Activated T-helper 17 cell treated with anti-CD3 and anti-CD28 coated beads, Interleukin-2, amount 50 U/mL, for 72 hours (primary cell): ENCODE measurements around the gene CFAP46. TPM values are rescaled to one million over a fixed set of nuclear protein-coding genes. Genes with fewer than 3 reads are reported as not detected.
"Not testable (repeated sequence)": the region's sequence is repeated elsewhere in the genome, so short reads cannot be mapped to it uniquely, and the experiment has no call there.

Experiments
- ATAC-seq: fragments of 150-1000 bp; cut with Tn5 transposase; replicated peaks from 2 replicates; pipeline ENCODE4 v1.10.0; 2021; ENCODE audit warnings: mild to moderate bottlenecking, moderate library complexity
- H3K27ac Mint-ChIP-seq: one replicate; pipeline ENCODE4 v1.8.0; 2022; ENCODE audit warnings: mixed read lengths
- H3K27me3 Mint-ChIP-seq: one replicate; pipeline ENCODE4 v1.8.0; 2022; ENCODE audit warnings: mixed read lengths
- H3K36me3 Mint-ChIP-seq: one replicate; pipeline ENCODE4 v1.8.0; 2022; ENCODE audit warnings: low read depth, mild to moderate bottlenecking, mixed read lengths
- H3K4me1 Mint-ChIP-seq: one replicate; pipeline ENCODE4 v1.8.0; 2022; ENCODE audit warnings: mixed read lengths
- H3K4me3 Mint-ChIP-seq: one replicate; pipeline ENCODE4 v1.8.0; 2022; ENCODE audit warnings: mild to moderate bottlenecking, mixed read lengths
- H3K9me3 Mint-ChIP-seq: one replicate; pipeline ENCODE4 v1.8.0; 2022; ENCODE audit warnings: mixed read lengths
- total RNA-seq, 2 donors: library from RNA; stranded (reverse); gene quantifications; one replicate each; pipeline ENCODE4 v1.2.3, GENCODE V29; 2022

Gene CFAP46
- total RNA-seq, 2 donors from 2014 or later, result not detected

DNA sequence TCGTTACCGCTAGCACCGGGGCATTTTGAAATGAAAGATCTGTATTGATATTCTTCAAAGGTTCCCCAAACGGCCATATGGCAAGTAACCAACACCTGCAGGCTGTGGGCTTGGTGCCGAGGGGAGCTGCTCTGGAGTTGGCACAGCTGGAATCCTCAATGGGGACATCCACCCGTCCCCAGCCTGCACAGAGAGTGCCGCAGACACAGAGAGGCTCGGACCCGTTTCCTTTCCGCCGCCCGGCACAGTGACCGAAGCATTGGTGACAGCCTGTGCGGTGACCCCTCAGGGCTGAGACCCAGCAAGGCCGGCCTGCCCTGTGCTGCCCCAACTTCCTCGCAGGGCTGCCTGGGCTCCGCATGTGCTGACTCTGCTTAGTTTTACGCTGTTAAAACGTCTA lies 4.5 kb downstream of the CFAP46 start:
- H3K9me3 Mint-ChIP-seq, result no peaks in the 10 kb centered on the region
- H3K27me3 Mint-ChIP-seq, result peaks cover 23% of the 10 kb centered on the region
- H3K36me3 Mint-ChIP-seq, result no peaks in the 10 kb centered on the region
- ATAC-seq, result no peak
- H3K27ac Mint-ChIP-seq, result no peak overlapping the region
- peaks cover 3% of the 10 kb centered on the region for H3K4me1 Mint-ChIP-seq
- H3K4me3 Mint-ChIP-seq, result no peak overlapping the region

DNA sequence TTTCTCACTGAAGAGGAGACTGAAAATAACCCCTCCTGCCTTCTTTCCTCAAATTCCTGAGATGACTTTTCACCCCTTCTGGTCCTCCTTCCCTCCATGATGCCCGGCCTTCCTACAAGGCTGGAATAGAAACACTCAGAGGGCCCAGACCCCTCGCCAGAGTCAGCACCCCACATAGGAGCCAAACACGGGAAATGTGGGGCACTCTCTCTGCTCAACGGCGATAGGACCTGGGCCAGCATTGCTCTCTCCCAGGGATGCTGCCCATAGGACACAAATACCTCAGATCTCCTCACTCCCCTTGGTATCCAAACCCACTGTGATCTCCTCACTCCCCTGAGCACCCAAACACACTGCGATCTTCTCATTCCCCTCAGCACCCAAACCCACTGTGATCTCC lies 7.4 kb downstream of the CFAP46 start:
- no peak overlapping the region for H3K27ac Mint-ChIP-seq
- no peak overlapping the region for H3K4me3 Mint-ChIP-seq
- peaks cover 11% of the 10 kb centered on the region for H3K27me3 Mint-ChIP-seq
- no peak for ATAC-seq
- no peaks in the 10 kb centered on the region for H3K36me3 Mint-ChIP-seq
- H3K9me3 Mint-ChIP-seq, result peaks cover 3% of the 10 kb centered on the region
- peaks cover 12% of the 10 kb centered on the region for H3K4me1 Mint-ChIP-seq

DNA sequence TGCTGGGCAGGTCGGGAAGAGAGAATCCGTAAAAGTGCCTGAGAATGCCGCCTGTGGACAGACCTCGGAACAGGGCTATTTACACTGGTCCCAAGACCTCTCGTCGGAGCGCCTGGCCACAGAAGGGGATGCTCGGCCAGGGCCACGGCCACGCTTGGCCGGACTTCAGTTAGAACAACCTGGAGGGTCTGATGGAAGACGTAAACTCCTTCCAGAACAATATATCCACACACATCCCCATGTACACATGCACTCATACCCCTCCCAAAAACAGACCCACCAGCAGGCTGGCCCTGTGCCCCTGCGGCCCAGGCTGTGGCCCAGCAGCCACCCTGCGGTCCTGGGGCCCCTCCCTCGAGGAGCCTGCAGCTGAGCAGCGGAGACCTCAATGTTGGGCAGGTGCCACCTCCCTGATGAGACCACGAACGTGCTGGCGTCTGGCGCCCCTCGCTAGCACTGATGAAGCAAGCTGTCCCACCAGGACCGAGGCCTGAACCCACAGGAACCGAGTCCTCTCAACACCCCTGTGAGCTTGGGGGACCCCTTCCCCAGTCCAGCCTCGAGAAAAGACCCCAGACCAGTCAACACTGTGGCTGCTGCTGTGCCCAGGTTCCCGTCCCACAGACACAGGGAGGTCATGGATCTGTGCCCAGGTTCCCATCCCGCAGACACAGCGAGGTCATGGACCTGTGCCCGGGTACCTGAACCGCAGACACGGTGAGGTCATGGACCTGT lies 8.9 kb downstream of the CFAP46 start:
- Mint-ChIP-seq H3K4me3 (no peak overlapping the region), H3K4me1 (peaks cover 12% of the 10 kb centered on the region), H3K27ac (no peak overlapping the region)

DNA sequence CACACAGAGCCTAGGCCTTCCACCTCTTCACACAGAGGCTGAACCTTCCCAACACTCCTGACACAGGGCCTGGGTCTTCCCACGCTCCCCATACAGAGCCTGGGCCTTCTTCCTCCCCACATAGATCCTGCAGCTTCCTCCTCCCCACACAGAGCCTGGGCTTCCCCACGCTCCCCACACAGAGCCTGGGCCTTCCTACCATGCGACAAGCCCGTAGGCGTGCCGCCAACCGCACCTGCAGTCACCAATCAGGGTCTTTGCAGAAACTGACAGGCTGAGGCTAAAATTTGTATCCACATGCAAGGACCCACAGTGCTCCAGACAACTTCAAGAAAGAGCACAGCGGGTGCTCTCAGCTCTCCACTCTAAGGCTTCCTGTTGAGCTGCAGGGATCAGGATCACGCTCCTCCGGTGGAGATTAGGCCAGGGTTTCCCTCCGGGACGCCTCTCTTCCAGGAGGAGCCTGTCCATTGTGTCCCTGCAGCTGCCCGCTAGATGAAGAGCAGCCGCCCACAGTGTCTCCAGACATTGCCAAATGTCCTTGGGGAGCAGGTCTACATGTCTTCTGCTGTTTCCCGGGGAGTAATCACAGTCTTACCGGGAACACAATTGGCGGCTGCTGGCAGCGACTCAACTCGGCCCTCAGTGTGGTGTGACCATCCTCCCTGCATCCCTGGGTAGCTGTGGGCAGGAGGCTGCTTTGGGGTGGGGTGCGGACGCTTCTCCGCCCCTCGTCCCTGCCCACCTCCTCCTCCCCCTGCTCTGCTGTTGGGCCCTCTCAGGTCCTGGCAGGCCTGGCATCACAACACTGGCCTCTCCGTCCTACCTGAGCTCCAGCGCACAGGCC lies 9.7 kb downstream of the CFAP46 start:
- Mint-ChIP-seq H3K27ac (peak overlapping the region; percentile 84), H3K27me3 (no peaks in the 10 kb centered on the region), H3K4me1 (peaks cover 12% of the 10 kb centered on the region), H3K4me3 (peak overlapping the region; percentile 58), H3K36me3 (no peaks in the 10 kb centered on the region), H3K9me3 (peaks cover 3% of the 10 kb centered on the region)
- ATAC-seq, result peak; percentile 29

More for the DNA sequence above, 8.9 kb downstream of the CFAP46 start:
- ATAC-seq, result no peak
- H3K9me3 Mint-ChIP-seq, result peaks cover 3% of the 10 kb centered on the region
- H3K36me3 Mint-ChIP-seq, result no peaks in the 10 kb centered on the region
- no peaks in the 10 kb centered on the region for H3K27me3 Mint-ChIP-seq

DNA sequence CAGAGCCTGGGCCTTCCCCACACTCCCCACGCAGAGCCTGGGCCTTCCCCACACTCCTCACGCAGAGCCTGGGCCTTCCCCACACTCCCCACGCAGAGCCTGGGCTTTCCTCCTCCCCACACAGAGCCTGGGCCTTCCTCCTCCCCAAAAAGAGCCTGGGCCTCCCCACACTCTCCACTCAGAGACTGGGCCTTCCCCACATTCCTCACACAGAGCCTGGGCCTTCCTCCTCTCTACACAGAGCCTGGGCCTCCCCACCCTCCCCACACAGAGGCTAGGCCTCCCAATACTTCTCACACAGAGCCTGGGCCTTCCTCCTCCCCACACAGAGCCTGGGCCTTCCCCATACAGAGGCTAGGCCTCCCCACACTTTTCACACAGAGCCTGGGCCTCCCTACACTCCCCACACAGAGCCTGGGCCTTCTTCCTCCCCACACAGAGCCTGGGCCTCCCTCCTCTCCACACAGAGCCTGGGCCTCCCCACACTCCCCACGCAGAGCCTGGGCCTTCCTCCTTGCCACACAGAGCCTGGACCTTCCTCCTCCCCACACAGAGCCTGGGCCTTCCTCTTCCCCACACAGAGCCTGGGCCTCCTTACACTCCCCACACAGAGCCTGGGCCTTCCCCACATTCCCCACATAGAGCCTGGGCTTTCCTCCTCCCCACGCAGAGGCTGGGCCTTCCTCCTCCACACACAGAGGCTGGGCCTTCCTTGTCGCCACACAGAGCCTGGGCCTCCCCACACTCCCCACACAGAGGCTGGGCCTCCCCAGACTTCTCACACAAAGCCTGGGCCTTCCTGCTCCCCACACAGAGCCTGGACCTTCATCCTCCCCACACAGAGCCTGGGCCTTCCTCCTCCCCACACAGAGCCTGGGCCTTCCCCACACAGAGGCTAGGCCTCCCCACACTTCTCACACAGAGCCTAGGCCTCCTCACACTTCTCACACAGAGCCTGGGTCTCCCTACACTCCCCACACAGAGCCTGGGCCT lies 10.8 kb downstream of the CFAP46 start:
- ATAC-seq, result peak; percentile 78
- peak overlapping the region; percentile 84 for H3K27ac Mint-ChIP-seq
- peak overlapping the region; percentile 58 for H3K4me3 Mint-ChIP-seq
- not testable (repeated sequence) for H3K36me3 Mint-ChIP-seq, H3K27me3 Mint-ChIP-seq, H3K9me3 Mint-ChIP-seq
- H3K4me1 Mint-ChIP-seq, result peaks cover 12% of the 10 kb centered on the region

DNA sequence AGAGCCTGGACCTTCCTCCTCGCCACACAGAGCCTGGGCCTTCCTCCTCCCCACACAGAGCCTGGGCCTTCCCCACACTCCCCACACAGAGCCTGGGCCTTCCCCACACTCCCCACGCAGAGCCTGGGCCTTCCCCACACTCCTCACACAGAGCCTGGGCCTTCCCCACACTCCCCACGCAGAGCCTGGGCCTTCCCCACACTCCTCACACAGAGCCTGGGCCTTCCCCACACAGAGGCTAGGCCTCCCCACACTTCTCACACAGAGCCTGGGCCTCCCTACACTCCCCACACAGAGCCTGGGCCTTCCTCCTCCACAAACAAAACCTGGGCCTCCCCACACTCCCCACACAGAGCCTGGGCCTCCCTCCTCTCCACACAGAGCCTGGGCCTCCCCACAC lies 11.7 kb downstream of the CFAP46 start:
- H3K4me3 Mint-ChIP-seq, H3K36me3 Mint-ChIP-seq, H3K27me3 Mint-ChIP-seq, H3K9me3 Mint-ChIP-seq: not testable (repeated sequence)
- H3K27ac Mint-ChIP-seq, result peak overlapping the region; percentile 63
- ATAC-seq, result peak; percentile 33
- peaks cover 12% of the 10 kb centered on the region for H3K4me1 Mint-ChIP-seq

DNA sequence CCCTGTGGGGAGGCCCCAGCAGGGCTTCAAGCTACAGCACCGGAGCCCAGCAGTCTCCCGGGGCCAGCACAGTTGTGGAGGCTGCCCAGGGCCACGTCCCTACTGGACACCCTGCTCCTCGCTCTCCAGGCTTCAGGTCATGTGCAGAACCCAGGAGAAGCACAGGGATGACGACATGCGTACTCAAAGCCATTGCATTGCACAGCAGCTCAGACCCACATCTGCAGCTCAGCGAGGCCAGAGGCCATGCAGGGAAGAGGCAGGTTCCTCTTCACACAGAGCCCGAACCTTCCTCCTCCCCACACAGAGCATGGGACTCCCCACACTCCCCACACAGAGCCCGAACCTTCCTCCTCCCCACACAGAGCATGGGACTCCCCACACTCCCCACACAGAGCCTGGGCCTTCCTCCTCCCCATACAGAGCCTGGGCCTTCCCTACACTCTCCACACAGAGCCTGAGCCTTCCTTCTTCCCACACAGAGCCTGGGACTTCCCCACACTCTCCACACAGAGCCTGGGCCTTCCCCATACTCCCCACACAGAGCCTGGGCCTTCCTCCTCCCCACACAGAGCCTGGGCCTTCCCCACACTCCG lies 12.3 kb downstream of the CFAP46 start:
- peak; percentile 68 for ATAC-seq
- no peak overlapping the region for H3K4me3 Mint-ChIP-seq
- no peaks in the 10 kb centered on the region for H3K36me3 Mint-ChIP-seq
- peaks cover 3% of the 10 kb centered on the region for H3K9me3 Mint-ChIP-seq
- peak overlapping the region; percentile 63 for H3K27ac Mint-ChIP-seq
- no peaks in the 10 kb centered on the region for H3K27me3 Mint-ChIP-seq
- H3K4me1 Mint-ChIP-seq, result peaks cover 12% of the 10 kb centered on the region

DNA sequence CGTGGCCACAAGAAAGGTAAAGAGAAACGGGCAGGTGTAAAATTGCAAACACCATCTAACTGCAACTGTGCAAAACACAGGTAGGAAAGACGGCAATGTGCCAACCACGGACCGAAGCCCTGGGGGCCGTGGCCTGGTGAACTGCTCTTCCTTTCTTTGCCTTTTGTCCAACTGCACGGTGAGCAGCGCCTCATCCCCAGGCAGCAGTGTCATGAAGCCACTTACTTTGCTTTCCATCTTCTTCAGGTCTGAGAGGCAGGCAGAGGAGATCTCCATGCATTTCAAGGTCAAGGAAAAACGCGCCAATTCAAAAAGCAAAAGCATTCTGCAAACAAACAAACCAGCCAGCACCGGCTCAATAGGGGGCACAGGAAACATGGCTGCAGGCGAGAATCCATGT lies 12.9 kb downstream of the CFAP46 start:
- H3K27me3 Mint-ChIP-seq, result no peaks in the 10 kb centered on the region
- H3K4me1 Mint-ChIP-seq, result peaks cover 12% of the 10 kb centered on the region
- peaks cover 3% of the 10 kb centered on the region for H3K9me3 Mint-ChIP-seq

DNA sequence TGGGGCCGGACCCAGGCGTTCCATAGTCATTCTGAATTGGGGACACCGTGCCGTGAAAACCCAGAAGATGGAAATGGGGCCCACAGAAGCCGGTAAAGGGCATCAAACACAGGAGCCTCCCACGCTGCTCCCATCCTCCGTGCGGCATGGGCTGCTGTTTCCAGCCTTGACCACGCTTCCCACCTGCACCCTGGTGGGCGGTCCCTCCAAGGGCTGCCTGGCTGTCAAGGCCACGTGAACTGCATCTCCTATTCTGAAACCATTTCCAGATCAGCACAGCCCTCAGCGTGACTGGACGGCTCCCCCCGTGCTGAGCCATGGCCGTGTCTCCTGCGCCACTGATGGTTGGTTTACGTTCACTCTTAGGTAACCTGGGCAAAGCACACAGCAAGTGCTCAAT lies 14.1 kb downstream of the CFAP46 start:
- Mint-ChIP-seq H3K4me1 (peaks cover 12% of the 10 kb centered on the region), H3K4me3 (no peak overlapping the region), H3K27ac (no peak overlapping the region), H3K36me3 (no peaks in the 10 kb centered on the region), H3K27me3 (no peaks in the 10 kb centered on the region), H3K9me3 (peaks cover 3% of the 10 kb centered on the region)
- no peak for ATAC-seq

More for the DNA sequence above, 12.9 kb downstream of the CFAP46 start:
- H3K4me3 Mint-ChIP-seq, result no peak overlapping the region
- no peaks in the 10 kb centered on the region for H3K36me3 Mint-ChIP-seq
- no peak overlapping the region for H3K27ac Mint-ChIP-seq
- no peak for ATAC-seq

DNA sequence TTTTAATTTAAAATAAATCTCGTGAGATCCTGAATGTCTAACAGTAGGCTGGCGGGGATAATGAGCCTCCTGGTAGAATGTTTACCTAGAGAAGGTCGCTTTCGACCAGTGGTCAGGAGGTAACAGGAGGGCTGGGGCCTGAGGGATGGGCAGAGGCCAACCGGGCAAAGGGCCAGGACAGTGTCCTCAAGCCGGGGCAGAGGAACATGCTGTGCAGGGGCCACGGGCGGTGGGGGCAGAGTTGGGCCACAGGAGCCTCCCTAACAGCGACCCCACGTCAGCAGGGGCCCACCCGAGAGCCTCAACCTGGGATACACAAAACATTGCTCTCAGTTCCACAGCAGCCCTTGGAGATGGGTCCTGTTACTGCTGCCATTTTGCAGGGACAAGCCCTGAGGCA lies 14.5 kb downstream of the CFAP46 start:
- H3K27ac Mint-ChIP-seq, result no peak overlapping the region

DNA sequence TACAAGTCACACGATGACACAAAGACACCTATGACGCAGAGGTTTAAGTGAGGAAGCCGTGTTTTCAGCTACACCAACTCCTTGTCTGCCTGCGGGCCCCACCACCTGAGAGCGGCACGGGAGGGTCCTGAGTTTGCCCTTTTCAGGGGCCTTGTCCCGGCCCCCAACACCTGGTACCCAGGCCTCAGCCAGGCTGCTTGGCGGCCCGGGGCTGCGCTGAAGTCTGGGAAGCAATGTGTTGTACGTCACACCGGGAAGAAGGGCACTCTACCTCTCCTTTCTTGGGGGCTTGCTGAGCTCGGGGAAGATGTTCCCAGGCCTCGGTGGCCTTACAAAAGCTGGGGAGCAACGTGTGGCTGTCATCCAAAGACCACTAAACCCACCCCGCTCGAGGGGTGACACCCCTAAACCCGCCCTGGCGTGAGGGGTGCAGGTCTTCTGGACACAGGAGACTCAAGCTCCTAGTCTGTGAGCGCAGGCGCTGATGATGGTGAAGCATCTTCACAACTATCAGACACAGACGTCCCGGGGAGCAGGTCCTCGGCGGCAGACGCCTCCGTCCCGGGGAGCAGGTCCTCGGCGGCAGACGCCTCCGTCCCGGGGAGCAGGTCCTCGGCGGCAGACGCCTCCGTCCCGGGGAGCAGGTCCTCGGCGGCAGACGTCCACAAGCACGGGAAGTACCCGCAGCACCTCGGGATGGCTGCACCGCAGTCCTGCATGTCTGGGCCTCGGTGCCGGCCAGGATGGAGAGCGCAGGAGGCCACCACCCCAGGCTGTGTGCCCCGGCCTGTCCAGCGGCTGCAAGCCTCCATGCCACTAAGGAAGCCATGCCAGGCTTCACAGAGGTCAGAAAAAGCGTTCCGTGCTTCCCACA lies 15.4 kb downstream of the CFAP46 start:
- Mint-ChIP-seq H3K27me3 (no peaks in the 10 kb centered on the region), H3K4me3 (no peak overlapping the region), H3K27ac (no peak overlapping the region), H3K36me3 (no peaks in the 10 kb centered on the region), H3K4me1 (peaks cover 5% of the 10 kb centered on the region), H3K9me3 (no peaks in the 10 kb centered on the region)
- no peak for ATAC-seq

More for the DNA sequence above, 14.5 kb downstream of the CFAP46 start:
- H3K4me1 Mint-ChIP-seq, result peaks cover 12% of the 10 kb centered on the region
- no peaks in the 10 kb centered on the region for H3K27me3 Mint-ChIP-seq
- H3K9me3 Mint-ChIP-seq, result peaks cover 3% of the 10 kb centered on the region
- H3K4me3 Mint-ChIP-seq, result no peak overlapping the region
- ATAC-seq, result no peak
- no peaks in the 10 kb centered on the region for H3K36me3 Mint-ChIP-seq

DNA sequence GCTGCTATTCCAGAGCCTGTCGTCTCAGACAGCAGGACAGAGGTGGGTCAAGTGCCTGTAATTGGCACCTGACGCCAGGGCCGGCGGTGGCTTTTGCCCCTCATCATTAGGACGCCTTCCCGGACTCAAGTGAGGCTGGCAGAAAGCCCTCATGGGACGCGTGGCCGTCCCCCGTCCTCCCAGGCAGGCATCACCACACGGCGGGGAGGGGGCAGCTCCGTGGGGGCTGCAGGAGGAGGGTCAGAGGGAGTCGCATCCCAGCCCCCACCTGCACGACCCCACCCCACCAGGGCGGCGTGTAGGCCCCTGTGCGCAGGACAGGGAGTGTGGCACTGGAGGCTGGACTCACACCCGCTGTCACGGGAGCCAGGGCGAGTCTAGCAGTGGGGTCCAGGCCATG lies 16.3 kb downstream of the CFAP46 start:
- Mint-ChIP-seq H3K27ac (no peak overlapping the region), H3K36me3 (no peaks in the 10 kb centered on the region), H3K27me3 (no peaks in the 10 kb centered on the region), H3K9me3 (no peaks in the 10 kb centered on the region), H3K4me3 (no peak overlapping the region), H3K4me1 (no peaks in the 10 kb centered on the region)
- ATAC-seq, result no peak

DNA sequence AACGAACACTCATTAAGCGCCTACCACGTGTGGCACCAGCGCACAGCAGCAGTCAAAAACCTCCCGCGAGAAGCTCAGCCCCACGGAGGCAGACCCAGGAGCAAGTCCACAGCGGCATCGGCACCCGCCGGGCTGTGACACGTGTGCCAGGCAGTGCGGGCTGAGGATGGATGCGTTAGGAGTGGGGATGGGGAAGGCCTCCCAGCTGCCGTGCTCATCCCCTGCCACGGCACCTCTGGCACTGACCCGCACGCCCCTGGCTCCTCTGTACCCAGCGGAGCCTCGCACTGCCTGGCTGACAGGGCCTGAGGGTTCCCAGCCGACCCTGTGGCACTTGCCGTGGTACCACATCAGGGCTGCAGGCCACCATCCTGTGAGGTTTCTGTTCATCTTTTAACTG lies 16.8 kb downstream of the CFAP46 start:
- H3K4me1 Mint-ChIP-seq, result no peaks in the 10 kb centered on the region
- no peak for ATAC-seq
- H3K27me3 Mint-ChIP-seq, result no peaks in the 10 kb centered on the region
- H3K4me3 Mint-ChIP-seq, result no peak overlapping the region
- no peak overlapping the region for H3K27ac Mint-ChIP-seq
- H3K9me3 Mint-ChIP-seq, result no peaks in the 10 kb centered on the region
- no peaks in the 10 kb centered on the region for H3K36me3 Mint-ChIP-seq
